HepG2 (cell line): ENCODE data around the gene ACOXL. TPM values are rescaled to one million over a fixed set of nuclear protein-coding genes. Genes with fewer than 3 reads are reported as not detected.

ENCODE experiments used
- AHDC1 ChIP-seq: sonication (generic); formaldehyde crosslinking; IDR thresholded peaks from 2 replicates; pipeline ENCODE4 v1.5.1; 2020; ENCODE audit warnings: mild to moderate bottlenecking, missing genetic modification reagents, borderline replicate concordance
- GFI1 ChIP-seq: sonication (generic); formaldehyde crosslinking; IDR thresholded peaks from 2 replicates; pipeline ENCODE4 v1.5.0; 2020; ENCODE audit warnings: missing genetic modification reagents, mild to moderate bottlenecking, borderline replicate concordance
- JDP2 ChIP-seq: sonication (generic); formaldehyde crosslinking; IDR thresholded peaks from 2 replicates; pipeline ENCODE4 v1.8.1; 2022; ENCODE audit warnings: missing genetic modification reagents, borderline replicate concordance
- MEIS1 ChIP-seq: sonication (generic); formaldehyde crosslinking; IDR thresholded peaks from 2 replicates; pipeline ENCODE4 v1.9.0; 2021; ENCODE audit warnings: mild to moderate bottlenecking, missing genetic modification reagents, moderate library complexity, borderline replicate concordance
- SOX6 ChIP-seq, 2 experiments: fragments of 450-650 bp in 1 of 2; sonication (generic) in 1 of 2; formaldehyde crosslinking in 1 of 2; IDR thresholded peaks; 2 replicates each; pipeline versions ENCODE4 v1.4.0 to v1.6.1; 2017 to 2020; ENCODE audit warnings: antibody characterized with exemption in 1 of 2, mild to moderate bottlenecking in 1 of 2, missing genetic modification reagents in 1 of 2
- TCF7 ChIP-seq: sonication (generic); IDR thresholded peaks from 2 replicates; pipeline ENCODE4 v1.6.1; 2016; ENCODE audit warnings: antibody characterized with exemption, low read depth
- ZNF781 ChIP-seq: sonication (generic); formaldehyde crosslinking; IDR thresholded peaks from 2 replicates; pipeline ENCODE4 v1.5.1; 2020; ENCODE audit warnings: borderline replicate concordance, mild to moderate bottlenecking, missing genetic modification reagents; ENCODE audit errors: not compliant biosample characterization
- polyA plus RNA-seq, 8 experiments: library from polyadenylated mRNA; depleted of rRNA in 3 of 8; stranded (reverse) in 7 of 8; unstranded in 1 of 8; fragments of >200 nt; fragmentation: Illumina TruSeq in 4 of 8; extraction: Trizol in 4 of 8; gene quantifications; 2 replicates each; pipeline versions ENCODE4 v1.2.1 to v1.2.3, GENCODE V29; 2011 to 2016; ENCODE audit warnings: low read depth in 4 of 8, missing spikeins in 1 of 8, mixed read lengths in 1 of 8; ENCODE audit not compliant: insufficient read depth in 1 of 8
- total RNA-seq, 5 experiments: library from RNA; depleted of rRNA; stranded (reverse); fragments of >200 nt; fragmentation: Illumina TruSeq; extraction: Trizol; gene quantifications; 2 replicates each; pipeline ENCODE4 v1.2.3, GENCODE V29; 2016; ENCODE audit warnings: low read depth in 1 of 5
- TF ChIP-seq, protein P1 (sequence below): IDR thresholded peaks from 2 replicates; pipeline ENCODE4 v1.4.0; 2020; ENCODE audit warnings: mild to moderate bottlenecking, missing genetic modification reagents
- TF ChIP-seq, protein P2 (sequence below): sonication (generic); formaldehyde crosslinking; IDR thresholded peaks from one replicate; pipeline ENCODE4 v1.5.1; 2020; ENCODE audit warnings: mild to moderate bottlenecking, missing genetic modification reagents; ENCODE audit errors: not compliant biosample characterization

ACOXL gene
- total and polyA plus RNA-seq, 2 of the 13 experiments (the other 11 are each of a cell fraction or from before 2014, with no cell fraction given), result not detected

- TF ChIP-seq MEIS1 (CRISPR knock-in tag), result peak; percentile 27; the same call in 1 of the 2 replicates
- TF ChIP-seq GFI1, result peak; percentile 94
- TF ChIP-seq JDP2 (CRISPR knock-in tag), result no peak
- no peak for TF ChIP-seq SOX6 (IDR thresholded peaks at IDR 0.05)
- peak; percentile 96 for TF ChIP-seq SOX6 (CRISPR knock-in tag; IDR thresholded peaks at IDR 0.05)
- TF ChIP-seq, protein P1, sequence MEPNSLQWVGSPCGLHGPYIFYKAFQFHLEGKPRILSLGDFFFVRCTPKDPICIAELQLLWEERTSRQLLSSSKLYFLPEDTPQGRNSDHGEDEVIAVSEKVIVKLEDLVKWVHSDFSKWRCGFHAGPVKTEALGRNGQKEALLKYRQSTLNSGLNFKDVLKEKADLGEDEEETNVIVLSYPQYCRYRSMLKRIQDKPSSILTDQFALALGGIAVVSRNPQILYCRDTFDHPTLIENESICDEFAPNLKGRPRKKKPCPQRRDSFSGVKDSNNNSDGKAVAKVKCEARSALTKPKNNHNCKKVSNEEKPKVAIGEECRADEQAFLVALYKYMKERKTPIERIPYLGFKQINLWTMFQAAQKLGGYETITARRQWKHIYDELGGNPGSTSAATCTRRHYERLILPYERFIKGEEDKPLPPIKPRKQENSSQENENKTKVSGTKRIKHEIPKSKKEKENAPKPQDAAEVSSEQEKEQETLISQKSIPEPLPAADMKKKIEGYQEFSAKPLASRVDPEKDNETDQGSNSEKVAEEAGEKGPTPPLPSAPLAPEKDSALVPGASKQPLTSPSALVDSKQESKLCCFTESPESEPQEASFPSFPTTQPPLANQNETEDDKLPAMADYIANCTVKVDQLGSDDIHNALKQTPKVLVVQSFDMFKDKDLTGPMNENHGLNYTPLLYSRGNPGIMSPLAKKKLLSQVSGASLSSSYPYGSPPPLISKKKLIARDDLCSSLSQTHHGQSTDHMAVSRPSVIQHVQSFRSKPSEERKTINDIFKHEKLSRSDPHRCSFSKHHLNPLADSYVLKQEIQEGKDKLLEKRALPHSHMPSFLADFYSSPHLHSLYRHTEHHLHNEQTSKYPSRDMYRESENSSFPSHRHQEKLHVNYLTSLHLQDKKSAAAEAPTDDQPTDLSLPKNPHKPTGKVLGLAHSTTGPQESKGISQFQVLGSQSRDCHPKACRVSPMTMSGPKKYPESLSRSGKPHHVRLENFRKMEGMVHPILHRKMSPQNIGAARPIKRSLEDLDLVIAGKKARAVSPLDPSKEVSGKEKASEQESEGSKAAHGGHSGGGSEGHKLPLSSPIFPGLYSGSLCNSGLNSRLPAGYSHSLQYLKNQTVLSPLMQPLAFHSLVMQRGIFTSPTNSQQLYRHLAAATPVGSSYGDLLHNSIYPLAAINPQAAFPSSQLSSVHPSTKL (CRISPR knock-in tag), result peak; percentile 60
- TF ChIP-seq, protein P2, sequence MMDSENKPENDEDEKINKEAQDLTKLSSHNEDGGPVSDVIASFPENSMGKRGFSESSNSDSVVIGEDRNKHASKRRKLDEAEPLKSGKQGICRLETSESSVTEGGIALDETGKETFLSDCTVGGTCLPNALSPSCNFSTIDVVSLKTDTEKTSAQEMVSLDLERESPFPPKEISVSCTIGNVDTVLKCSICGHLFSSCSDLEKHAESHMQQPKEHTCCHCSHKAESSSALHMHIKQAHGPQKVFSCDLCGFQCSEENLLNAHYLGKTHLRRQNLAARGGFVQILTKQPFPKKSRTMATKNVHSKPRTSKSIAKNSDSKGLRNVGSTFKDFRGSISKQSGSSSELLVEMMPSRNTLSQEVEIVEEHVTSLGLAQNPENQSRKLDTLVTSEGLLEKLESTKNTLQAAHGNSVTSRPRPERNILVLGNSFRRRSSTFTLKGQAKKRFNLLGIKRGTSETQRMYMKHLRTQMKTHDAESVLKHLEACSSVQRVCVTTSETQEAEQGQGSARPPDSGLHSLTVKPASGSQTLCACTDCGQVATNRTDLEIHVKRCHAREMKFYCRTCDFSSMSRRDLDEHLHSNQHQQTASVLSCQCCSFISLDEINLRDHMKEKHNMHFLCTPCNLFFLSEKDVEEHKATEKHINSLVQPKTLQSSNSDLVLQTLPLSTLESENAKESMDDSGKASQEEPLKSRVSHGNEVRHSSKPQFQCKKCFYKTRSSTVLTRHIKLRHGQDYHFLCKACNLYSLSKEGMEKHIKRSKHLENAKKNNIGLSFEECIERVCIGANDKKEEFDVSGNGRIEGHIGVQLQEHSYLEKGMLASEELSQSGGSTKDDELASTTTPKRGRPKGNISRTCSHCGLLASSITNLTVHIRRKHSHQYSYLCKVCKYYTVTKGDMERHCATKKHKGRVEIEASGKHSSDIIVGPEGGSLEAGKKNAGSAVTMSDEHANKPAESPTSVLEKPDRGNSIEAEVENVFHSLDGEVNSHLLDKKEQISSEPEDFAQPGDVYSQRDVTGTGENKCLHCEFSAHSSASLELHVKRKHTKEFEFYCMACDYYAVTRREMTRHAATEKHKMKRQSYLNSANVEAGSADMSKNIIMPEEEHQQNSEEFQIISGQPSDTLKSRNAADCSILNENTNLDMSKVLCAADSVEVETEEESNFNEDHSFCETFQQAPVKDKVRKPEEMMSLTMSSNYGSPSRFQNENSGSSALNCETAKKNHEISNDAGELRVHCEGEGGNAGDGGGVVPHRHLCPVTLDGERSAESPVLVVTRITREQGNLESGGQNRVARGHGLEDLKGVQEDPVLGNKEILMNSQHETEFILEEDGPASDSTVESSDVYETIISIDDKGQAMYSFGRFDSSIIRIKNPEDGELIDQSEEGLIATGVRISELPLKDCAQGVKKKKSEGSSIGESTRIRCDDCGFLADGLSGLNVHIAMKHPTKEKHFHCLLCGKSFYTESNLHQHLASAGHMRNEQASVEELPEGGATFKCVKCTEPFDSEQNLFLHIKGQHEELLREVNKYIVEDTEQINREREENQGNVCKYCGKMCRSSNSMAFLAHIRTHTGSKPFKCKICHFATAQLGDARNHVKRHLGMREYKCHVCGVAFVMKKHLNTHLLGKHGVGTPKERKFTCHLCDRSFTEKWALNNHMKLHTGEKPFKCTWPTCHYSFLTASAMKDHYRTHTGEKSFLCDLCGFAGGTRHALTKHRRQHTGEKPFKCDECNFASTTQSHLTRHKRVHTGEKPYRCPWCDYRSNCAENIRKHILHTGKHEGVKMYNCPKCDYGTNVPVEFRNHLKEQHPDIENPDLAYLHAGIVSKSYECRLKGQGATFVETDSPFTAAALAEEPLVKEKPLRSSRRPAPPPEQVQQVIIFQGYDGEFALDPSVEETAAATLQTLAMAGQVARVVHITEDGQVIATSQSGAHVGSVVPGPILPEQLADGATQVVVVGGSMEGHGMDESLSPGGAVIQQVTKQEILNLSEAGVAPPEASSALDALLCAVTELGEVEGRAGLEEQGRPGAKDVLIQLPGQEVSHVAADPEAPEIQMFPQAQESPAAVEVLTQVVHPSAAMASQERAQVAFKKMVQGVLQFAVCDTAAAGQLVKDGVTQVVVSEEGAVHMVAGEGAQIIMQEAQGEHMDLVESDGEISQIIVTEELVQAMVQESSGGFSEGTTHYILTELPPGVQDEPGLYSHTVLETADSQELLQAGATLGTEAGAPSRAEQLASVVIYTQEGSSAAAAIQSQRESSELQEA, result peak; percentile 13
- TF ChIP-seq ZNF781 (CRISPR knock-in tag), result no peak
- TF ChIP-seq TCF7, result 0 out of 2 replicates have a peak, but pooled peaks have one; percentile 29
- TF ChIP-seq AHDC1 (CRISPR knock-in tag), result peak; percentile 40; the same call in 1 of the 2 replicates
These were observed 129.4 kb downstream of the ACOXL start (continued) for GRCh38 chr2:110861616-110862260.
